ENCODE results near the gene GUK1. TPM values are rescaled to one million over a fixed set of nuclear protein-coding genes. Genes with fewer than 3 reads are reported as not detected.

GUK1 gene, protein sequence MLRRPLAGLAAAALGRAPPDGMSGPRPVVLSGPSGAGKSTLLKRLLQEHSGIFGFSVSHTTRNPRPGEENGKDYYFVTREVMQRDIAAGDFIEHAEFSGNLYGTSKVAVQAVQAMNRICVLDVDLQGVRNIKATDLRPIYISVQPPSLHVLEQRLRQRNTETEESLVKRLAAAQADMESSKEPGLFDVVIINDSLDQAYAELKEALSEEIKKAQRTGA
- total RNA-seq, result 100 to 1,000 TPM; 375 to 376 TPM

DNA sequence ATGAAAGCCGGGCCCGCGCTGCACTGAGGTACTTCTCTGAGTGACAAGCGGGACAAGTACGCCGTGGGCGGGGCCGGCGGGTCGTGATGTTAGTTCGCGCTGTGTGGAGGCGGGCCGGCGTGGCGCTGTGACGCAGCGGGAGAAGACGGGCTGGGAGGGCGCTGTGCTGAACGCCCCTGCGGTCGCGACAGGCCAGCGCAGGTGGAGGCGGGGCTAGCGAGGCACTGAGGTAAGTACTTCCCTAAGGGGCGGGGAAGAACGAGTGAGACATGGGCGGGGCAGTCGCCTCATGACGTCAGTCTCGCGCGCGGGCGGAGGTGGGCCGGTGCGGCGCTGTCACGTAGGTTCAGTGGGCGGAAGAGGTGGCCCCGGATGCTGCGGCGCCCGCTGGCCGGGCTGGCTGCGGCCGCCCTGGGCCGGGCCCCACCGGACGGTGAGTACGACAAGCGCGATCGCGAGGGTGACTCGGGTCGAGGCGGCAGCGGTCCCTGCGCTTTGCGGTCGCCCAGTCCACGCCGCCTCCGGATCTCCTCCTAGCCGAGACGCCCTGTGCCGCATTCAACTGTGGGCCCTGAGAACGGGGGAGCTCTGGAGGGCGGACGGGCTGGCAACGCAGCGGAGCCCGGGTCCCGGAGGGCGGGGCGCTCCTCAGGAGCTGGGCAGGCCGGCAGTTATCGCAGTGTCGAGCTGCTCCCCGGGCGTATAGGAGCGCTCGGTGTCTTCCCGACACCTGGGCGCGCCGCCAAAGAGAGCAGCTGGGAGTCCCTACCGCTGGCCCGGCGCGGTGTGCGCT is at the start of gene GUK1:
TSS of gene GUK1 (plus strand) at position 349 of the 793 bp plus-strand sequence. CDS start at position 373, 24 bp downstream.
- Mint-ChIP-seq H3K4me3 (peak within 1 kb of the TSS; percentile 99), H3K27me3 (no peaks in the 10 kb centered on the region), H3K27ac (peak within 1 kb of the TSS; percentile 99), H3K4me1 (ENCODE audit: low read depth) (peaks cover 42% of the 10 kb centered on the region), H3K9me3 (no peaks in the 10 kb centered on the region), H3K36me3 (ENCODE audit: low read depth) (peaks cover 35% of the 10 kb centered on the region)
- CTCF ChIA-PET, result interaction anchor here (1.3 to 7.4 kb wide), 2 partner anchors 9 to 26 kb away, joined by 4 to 44 read pairs; partner anchors contain the start of gene IBA57
- ATAC-seq (peak; percentile 95), DNase-seq (peak; percentile 100)
- POLR2A ChIA-PET, result interaction anchor here (0.5 to 5.7 kb wide), 5 partner anchors 13 to 318 kb away, joined by 3 to 59 read pairs (median 5); partner anchors contain the start of gene IBA57
- intact Hi-C loops (cut with micrococcal nuclease), result loop anchor here (1.0 kb wide), 1 partner anchor 26 kb away; no protein-coding TSS in a partner anchor
- TF ChIP-seq, protein P1, sequence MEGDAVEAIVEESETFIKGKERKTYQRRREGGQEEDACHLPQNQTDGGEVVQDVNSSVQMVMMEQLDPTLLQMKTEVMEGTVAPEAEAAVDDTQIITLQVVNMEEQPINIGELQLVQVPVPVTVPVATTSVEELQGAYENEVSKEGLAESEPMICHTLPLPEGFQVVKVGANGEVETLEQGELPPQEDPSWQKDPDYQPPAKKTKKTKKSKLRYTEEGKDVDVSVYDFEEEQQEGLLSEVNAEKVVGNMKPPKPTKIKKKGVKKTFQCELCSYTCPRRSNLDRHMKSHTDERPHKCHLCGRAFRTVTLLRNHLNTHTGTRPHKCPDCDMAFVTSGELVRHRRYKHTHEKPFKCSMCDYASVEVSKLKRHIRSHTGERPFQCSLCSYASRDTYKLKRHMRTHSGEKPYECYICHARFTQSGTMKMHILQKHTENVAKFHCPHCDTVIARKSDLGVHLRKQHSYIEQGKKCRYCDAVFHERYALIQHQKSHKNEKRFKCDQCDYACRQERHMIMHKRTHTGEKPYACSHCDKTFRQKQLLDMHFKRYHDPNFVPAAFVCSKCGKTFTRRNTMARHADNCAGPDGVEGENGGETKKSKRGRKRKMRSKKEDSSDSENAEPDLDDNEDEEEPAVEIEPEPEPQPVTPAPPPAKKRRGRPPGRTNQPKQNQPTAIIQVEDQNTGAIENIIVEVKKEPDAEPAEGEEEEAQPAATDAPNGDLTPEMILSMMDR (IDR thresholded peaks at IDR 0.05), result no peak

DNA sequence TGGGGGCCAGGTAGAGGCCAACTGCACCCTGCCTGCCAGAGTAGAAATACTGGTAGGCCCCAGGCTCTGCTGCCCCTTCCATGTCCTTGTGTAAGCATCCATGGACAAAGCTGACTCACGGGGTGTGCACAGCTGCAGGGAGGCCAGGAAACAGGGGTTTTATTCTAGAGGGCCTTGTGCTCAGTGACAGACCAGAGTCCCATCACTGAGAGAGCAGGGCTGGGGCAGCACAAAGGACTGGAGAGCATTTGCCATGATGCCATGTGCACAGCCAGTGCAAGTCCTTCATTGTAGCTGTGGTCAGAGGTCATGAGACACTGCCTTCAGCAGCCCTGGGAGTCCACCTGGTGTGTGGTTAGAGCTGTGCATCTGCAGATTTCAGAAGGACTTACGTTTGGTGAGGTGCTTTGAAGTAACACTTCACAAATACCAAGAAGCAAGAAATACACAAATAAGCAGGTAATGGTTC is 49.4 kb upstream of the GUK1 start:
- no peaks in the 10 kb centered on the region for H3K27me3 Mint-ChIP-seq
- POLR2A ChIA-PET, result interaction anchor here (1.9 to 5.6 kb wide), 4 partner anchors 8 to 75 kb away, joined by 5 to 51 read pairs (median 24); partner anchors contain the start of genes ARF1 and IBA57
- intact Hi-C loops (cut with micrococcal nuclease), result no loop called here
- ATAC-seq (no peak), DNase-seq (peak; percentile 1)
- peak overlapping the region; percentile 25 for H3K27ac Mint-ChIP-seq
- CTCF ChIA-PET, result interaction anchor here (1.0 to 2.9 kb wide), 3 partner anchors 11 to 91 kb away, joined by 3 to 10 read pairs (median 4); no protein-coding TSS in a partner anchor
- H3K9me3 Mint-ChIP-seq, result peaks cover 14% of the 10 kb centered on the region
- peaks cover 77% of the 10 kb centered on the region for H3K4me1 Mint-ChIP-seq (ENCODE audit: low read depth)
- TF ChIP-seq, protein P1 (IDR thresholded peaks at IDR 0.05), result no peak
- peaks cover 86% of the 10 kb centered on the region for H3K36me3 Mint-ChIP-seq (ENCODE audit: low read depth)
- H3K4me3 Mint-ChIP-seq, result peak overlapping the region; percentile 27

DNA sequence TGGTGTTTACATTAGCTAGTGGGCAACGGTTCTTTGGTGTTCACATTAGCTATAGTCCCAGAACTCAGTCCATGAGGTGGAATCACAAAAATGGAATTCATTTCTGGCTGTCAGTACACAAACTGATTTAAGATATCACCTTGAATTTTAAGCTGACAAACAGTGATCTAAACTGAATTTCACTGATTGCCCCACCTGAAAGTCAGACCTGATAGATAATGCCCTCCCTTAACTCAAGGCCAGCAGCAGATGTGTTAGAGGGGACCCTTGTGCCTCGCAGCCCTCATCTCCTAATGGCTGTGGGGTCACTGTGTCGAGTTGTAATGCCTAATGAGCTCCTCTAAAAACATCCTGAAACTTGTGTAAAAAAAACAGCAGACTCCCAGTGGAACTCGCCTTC is 49.0 kb upstream of the GUK1 start:
- H3K4me1 Mint-ChIP-seq (ENCODE audit: low read depth), result peaks cover 74% of the 10 kb centered on the region
- ChIA-PET CTCF (interaction anchor here (1.0 to 2.9 kb wide), 3 partner anchors 11 to 91 kb away, joined by 3 to 10 read pairs (median 4); no protein-coding TSS in a partner anchor), POLR2A (interaction anchor here (1.9 to 5.6 kb wide), 4 partner anchors 8 to 75 kb away, joined by 5 to 51 read pairs (median 24); partner anchors contain the start of genes ARF1 and IBA57)

DNA sequence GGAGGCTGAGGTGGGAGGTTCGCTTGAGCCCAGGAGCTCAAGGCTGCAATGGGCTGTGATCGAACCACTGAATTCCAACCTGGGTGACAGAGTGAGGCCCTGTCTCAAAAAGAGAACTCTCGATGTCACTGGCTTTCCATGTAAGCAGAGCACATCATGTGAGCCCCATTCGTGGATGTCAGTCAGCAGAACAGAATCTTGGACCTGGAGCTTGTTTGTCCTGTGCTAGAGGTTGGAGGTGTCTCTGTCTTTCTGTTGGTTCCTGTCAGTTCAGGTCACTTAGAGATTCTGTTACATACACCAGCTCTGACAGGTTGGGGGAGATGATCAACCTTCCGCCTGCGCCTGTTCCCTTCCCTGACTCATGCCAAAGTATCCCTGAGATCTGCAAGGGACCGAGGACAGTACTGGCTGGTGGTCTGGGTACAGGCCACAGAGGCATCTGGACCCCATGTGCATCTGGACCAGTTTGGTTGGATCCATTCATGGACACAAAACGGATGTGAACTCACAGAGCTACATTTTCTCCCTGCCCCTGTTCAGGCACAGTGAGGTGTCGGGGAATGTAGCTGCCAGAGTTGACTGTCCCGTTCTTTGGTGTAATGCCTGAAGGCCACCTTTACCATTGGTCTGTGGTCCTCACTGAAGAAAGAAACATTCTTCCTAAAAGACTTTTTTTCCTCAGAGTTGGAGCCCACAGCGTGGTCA is 47.6 kb upstream of the GUK1 start:
- Mint-ChIP-seq H3K9me3 (peaks cover 14% of the 10 kb centered on the region), H3K4me3 (no peak overlapping the region), H3K36me3 (ENCODE audit: low read depth) (peaks cover 85% of the 10 kb centered on the region), H3K4me1 (ENCODE audit: low read depth) (peaks cover 62% of the 10 kb centered on the region), H3K27ac (peak overlapping the region; percentile 25), H3K27me3 (no peaks in the 10 kb centered on the region)
- TF ChIP-seq, protein P1 (IDR thresholded peaks at IDR 0.05), result no peak
- ATAC-seq, result no peak
- intact Hi-C loops (cut with micrococcal nuclease), result no loop called here
- DNase-seq, result no peak
- POLR2A ChIA-PET, result interaction anchor here (0.7 to 5.6 kb wide), 4 partner anchors 7 to 74 kb away, joined by 3 to 51 read pairs (median 22); partner anchors contain the start of genes ARF1 and IBA57
- CTCF ChIA-PET, result interaction anchor here (1.2 to 2.9 kb wide), 2 partner anchors 93 to 365 kb away, joined by 3 to 10 read pairs; no protein-coding TSS in a partner anchor

More for the DNA sequence above, 49.0 kb upstream of the GUK1 start:
- intact Hi-C loops (cut with micrococcal nuclease), result no loop called here
- peaks cover 14% of the 10 kb centered on the region for H3K9me3 Mint-ChIP-seq
- H3K4me3 Mint-ChIP-seq, result no peak overlapping the region
- TF ChIP-seq, protein P1 (IDR thresholded peaks at IDR 0.05), result no peak
- peaks cover 89% of the 10 kb centered on the region for H3K36me3 Mint-ChIP-seq (ENCODE audit: low read depth)
- DNase-seq (no peak), ATAC-seq (no peak)
- H3K27me3 Mint-ChIP-seq, result no peaks in the 10 kb centered on the region
- peak overlapping the region; percentile 25 for H3K27ac Mint-ChIP-seq
